NB4 (cell line): ENCODE data around the gene TRIM31.
A peak's percentile ranks its signal among the peaks of the same experiment; 100 is the strongest.

Source experiments
- DNase-seq: peaks from one replicate; pipeline ENCODE4 v3.0.0; 2010; ENCODE audit warnings: low read depth
- H3K4me3 ChIP-seq: one replicate; pipeline ENCODE4 v1.5.1; 2011; ENCODE audit warnings: mild to moderate bottlenecking, low read depth, low read length, moderate library complexity
- MYC ChIP-seq: IDR thresholded peaks from 2 replicates; pipeline ENCODE4 v1.6.1; 2011; ENCODE audit warnings: low read depth, low read length
- POLR2A ChIP-seq: IDR thresholded peaks from 2 replicates; pipeline ENCODE4 v1.6.1; 2011; ENCODE audit warnings: mild to moderate bottlenecking; ENCODE audit not compliant: insufficient read length; ENCODE audit errors: extremely low read depth
- TF ChIP-seq, protein P1 (sequence below): IDR thresholded peaks from one replicate; pipeline ENCODE4 v1.5.1; 2012; ENCODE audit warnings: low read depth, low read length
- TF ChIP-seq, protein P2 (sequence below): IDR thresholded peaks from 2 replicates; pipeline ENCODE4 v1.6.1; 2011; ENCODE audit warnings: low read depth, low read length

Gene TRIM31

DNA sequence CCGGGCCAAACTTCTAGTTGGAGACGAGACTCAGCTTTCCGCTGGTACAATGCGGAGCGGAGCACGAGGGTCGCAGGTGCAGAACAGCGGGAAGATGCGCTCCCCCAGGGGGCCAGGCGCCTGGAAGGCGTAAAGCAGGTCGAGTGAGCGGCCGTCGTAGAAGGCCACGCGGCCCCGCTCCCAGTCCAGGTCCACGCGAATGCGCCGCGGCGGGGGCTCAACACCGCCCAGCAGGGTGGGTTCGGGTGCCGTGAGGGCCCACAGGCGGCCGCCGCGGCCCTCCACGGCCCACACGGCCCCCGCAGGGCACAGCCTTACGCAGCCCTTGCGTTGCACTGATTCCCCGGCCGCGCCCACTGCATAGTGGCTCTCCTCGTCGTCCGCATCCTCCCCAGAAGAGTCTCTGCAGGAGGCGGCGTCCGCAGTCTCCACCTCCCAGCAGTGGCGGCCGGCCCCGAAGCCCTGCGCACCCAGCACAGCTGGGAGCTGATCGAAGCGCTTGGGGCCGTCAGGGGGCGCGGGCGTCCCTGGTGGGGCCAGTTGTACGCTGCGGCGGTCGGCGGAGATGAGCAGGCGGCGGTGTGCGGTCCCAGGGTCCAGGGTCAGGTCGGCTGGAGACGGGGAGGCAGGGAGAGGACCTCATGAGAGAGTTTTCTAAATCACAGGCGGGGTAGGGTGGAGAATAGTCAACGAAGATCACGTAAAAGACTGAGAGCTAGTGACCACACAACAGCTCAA is 41.6 kb downstream of the TRIM31 start:
- TF ChIP-seq, protein P1, sequence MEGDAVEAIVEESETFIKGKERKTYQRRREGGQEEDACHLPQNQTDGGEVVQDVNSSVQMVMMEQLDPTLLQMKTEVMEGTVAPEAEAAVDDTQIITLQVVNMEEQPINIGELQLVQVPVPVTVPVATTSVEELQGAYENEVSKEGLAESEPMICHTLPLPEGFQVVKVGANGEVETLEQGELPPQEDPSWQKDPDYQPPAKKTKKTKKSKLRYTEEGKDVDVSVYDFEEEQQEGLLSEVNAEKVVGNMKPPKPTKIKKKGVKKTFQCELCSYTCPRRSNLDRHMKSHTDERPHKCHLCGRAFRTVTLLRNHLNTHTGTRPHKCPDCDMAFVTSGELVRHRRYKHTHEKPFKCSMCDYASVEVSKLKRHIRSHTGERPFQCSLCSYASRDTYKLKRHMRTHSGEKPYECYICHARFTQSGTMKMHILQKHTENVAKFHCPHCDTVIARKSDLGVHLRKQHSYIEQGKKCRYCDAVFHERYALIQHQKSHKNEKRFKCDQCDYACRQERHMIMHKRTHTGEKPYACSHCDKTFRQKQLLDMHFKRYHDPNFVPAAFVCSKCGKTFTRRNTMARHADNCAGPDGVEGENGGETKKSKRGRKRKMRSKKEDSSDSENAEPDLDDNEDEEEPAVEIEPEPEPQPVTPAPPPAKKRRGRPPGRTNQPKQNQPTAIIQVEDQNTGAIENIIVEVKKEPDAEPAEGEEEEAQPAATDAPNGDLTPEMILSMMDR, result no peak
- DNase-seq, result no peak
- no peak overlapping the region for H3K4me3 ChIP-seq

DNA sequence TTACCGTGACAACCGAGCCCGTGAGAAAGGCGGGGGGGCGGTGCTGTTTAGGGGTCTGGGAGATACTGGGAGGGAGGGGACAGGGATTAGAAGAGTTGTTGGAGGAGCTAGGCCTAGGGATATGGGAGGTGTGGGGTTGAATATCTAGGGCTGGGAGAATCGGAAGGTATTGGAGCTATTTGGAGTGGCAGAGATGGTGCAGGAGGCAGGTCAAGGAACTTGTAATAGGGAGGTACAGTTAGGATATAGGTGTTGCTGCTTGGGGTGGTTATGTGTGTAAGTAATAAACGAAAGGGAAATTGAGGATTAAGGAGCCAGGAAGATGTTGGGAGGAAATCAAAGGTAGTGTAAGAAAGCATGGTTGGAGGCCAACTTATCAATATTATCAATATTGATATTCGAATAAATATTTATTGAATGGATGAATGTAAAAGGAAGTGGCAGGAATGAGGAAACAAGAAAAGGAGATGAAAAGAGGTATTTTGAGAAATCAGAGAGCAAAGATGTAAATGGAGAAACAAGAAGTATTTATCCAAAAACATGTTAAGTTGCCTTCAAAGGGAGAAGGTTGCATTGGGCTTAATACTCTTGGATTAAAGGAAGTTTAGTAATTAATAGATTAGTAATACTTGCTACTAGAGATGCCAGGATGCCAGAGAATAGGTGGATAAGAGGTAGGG is 45.3 kb downstream of the TRIM31 start:
- TF ChIP-seq, protein P2, sequence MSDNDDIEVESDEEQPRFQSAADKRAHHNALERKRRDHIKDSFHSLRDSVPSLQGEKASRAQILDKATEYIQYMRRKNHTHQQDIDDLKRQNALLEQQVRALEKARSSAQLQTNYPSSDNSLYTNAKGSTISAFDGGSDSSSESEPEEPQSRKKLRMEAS, result no peak
- TF ChIP-seq MYC, result no peak
- TF ChIP-seq, protein P1, result no peak
- TF ChIP-seq POLR2A, result no peak
- H3K4me3 ChIP-seq, result peak overlapping the region; percentile 98
- DNase-seq, result no peak

DNA sequence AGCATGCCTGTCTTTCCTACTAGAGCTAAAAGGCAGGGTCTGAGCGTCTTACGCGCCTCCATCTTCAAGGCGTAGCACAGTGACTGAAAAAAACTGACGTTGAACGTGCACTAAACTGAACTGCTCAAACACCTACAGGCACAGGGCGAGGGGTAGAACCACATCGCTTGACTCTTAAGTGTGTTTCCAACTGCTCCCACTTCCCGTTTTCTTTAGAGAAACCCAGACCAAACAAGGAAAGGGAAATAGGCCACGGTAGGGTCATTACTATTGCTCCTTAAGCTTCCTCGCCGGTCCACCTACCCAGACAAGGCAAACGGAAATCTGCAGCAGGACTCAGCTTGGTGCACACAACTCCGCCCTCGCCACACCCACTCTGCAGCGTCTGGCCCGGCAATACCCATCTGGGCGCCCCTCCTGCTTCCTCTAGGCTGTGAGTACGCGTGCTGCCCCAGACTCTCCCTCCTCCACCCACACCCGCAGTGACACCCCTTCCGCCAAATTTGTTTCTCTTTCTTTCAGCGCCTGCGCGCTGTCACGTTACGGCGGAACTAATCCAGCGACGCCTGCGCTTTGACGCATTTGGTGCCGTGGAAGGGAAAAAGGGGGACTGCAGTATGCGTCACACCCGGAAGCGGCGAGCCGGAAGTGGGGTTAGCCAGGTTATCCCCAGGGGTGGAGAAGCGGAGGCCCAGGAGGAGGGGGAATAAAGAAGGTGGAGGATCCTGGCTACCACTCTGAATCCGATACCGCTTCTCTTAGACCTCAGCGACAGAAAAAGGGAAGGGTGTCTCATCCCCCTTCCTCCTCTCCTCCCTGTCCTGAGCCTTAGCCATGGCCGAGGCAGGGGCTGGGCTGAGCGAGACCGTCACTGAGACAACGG is 46.1 kb downstream of the TRIM31 start, which contains the start of gene PPP1R11:
Gene PPP1R11 (plus strand): TSS at position 622 of the 883 bp plus-strand sequence. CDS start 213 bp downstream, at position 835.
- H3K4me3 ChIP-seq, result peak within 1 kb of the TSS; percentile 98
- peak; percentile 100 for DNase-seq
- TF ChIP-seq, protein P2, result peak; percentile 80
- TF ChIP-seq, protein P1, result no peak
- peak; percentile 92 for TF ChIP-seq POLR2A
- TF ChIP-seq MYC, result peak; percentile 81

DNA sequence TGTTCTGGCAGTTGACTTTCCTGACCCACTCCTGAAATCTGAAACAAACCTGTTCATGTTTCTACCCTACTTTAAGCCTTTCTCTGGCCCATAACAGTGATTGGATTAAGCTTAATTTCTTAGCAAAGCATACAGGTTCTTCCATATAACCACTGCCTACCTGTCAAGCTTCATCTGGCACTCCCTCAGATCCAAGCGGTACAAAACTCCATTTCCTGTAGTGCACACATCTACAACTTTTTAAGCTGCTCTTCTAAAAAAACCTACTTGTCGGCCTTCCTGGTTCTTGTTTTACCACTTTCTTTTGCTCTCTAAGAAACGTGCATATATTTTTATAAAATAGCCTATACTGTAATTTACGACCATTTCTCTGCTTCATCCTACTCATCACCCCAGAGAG is 46.8 kb downstream of the TRIM31 start:
- no peak for DNase-seq
- H3K4me3 ChIP-seq, result peak overlapping the region; percentile 66
- TF ChIP-seq POLR2A (no peak), MYC (no peak)
- TF ChIP-seq, protein P1, result no peak
- TF ChIP-seq, protein P2, result no peak

DNA sequence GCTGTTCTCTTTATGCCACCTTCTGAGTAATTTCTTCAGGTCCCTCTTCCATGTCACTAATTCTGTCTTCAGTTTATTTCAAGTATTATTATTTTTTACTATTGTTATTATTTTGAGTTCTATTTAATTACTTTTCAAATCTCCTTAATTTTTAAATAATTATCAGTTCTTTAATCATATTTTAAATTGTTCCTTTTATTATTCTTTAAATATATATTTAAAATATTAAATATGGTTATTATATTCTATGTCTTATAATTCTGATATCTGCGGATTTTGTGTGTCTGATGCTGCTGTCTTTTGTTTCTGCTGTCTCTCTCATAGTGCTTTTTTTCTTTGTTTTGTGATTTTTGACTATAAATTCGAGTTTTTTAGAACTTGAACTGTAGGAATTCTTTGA is 49.6 kb downstream of the TRIM31 start:
- no peak for DNase-seq
- TF ChIP-seq, protein P2, result no peak
- TF ChIP-seq, protein P1, result no peak
- TF ChIP-seq MYC, result no peak
- TF ChIP-seq POLR2A, result no peak
- peak overlapping the region; percentile 35 for H3K4me3 ChIP-seq
